ENCODE data around the gene ZSCAN20.

ZSCAN20 gene

GRCh38 chr1:33472269-33472980 lies at the start of gene ZSCAN20:
Gene ZSCAN20 (plus strand): TSS chr1:33472645. CDS start chr1:33479289, 6,644 bp downstream.
- peak; percentile 92 for DNase-seq

- DNase-seq = no peak
Measured at GRCh38 chr1:33424205-33424604, 48.2 kb upstream of the ZSCAN20 start.

GRCh38 chr1:33424610-33425009 lies 47.8 kb upstream of the ZSCAN20 start:
- no peak for DNase-seq

- DNase-seq = no peak
Measured at GRCh38 chr1:33425900-33426299, 46.5 kb upstream of the ZSCAN20 start.

GRCh38 chr1:33426916-33427315 lies 45.5 kb upstream of the ZSCAN20 start:
- no peak for DNase-seq

- no peak for DNase-seq
Measured at GRCh38 chr1:33428661-33429060, 43.8 kb upstream of the ZSCAN20 start.

GRCh38 chr1:33429332-33429731 lies 43.1 kb upstream of the ZSCAN20 start:
- DNase-seq = no peak

GRCh38 chr1:33429856-33430691 lies 42.4 kb upstream of the ZSCAN20 start:
- DNase-seq = peak; percentile 57

GRCh38 chr1:33430692-33431593 lies 41.5 kb upstream of the ZSCAN20 start, which contains the start of gene PHC2:
Gene PHC2 (minus strand): TSS chr1:33431095. CDS start chr1:33375539, 55,556 bp downstream.
- peak; percentile 93 for DNase-seq

- DNase-seq = no peak
Measured at GRCh38 chr1:33433509-33434362, 38.7 kb upstream of the ZSCAN20 start.

- DNase-seq = no peak
Measured at GRCh38 chr1:33434363-33434750, 38.1 kb upstream of the ZSCAN20 start.

GRCh38 chr1:33435096-33435820 lies 37.2 kb upstream of the ZSCAN20 start:
- no peak for DNase-seq

- no peak for DNase-seq
Measured at GRCh38 chr1:33436557-33437285, 35.7 kb upstream of the ZSCAN20 start.

- no peak for DNase-seq
Measured at GRCh38 chr1:33438364-33439160, 33.9 kb upstream of the ZSCAN20 start.

- no peak for DNase-seq
Measured at GRCh38 chr1:33439662-33440061, 32.8 kb upstream of the ZSCAN20 start.

GRCh38 chr1:33441088-33441745 lies 31.2 kb upstream of the ZSCAN20 start:
- DNase-seq = no peak

- no peak for DNase-seq
Measured at GRCh38 chr1:33442141-33442540, 30.3 kb upstream of the ZSCAN20 start.

- DNase-seq = no peak
Measured at GRCh38 chr1:33443080-33443704, 29.3 kb upstream of the ZSCAN20 start.

All from activated CD8-positive, alpha-beta memory T cell treated with anti-CD3 and anti-CD28 coated beads, Interleukin-2, amount 50 U/mL, for 48 hours (primary cell).